SKM-1 treated with dmso at 0.1 percent for 144 hours (cell line): ENCODE data around the gene DRAM1.
"Not testable (repeated sequence)": the region's sequence is repeated elsewhere in the genome, so short reads cannot be mapped to it uniquely, and the experiment has no call there.

Source experiments
- DNase-seq: peaks from one replicate; lab custom pipeline; 2025; ENCODE audit not compliant: unreplicated experiment; lab: John Stamatoyannopoulos, UW

Gene DRAM1, protein sequence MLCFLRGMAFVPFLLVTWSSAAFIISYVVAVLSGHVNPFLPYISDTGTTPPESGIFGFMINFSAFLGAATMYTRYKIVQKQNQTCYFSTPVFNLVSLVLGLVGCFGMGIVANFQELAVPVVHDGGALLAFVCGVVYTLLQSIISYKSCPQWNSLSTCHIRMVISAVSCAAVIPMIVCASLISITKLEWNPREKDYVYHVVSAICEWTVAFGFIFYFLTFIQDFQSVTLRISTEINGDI

DNA sequence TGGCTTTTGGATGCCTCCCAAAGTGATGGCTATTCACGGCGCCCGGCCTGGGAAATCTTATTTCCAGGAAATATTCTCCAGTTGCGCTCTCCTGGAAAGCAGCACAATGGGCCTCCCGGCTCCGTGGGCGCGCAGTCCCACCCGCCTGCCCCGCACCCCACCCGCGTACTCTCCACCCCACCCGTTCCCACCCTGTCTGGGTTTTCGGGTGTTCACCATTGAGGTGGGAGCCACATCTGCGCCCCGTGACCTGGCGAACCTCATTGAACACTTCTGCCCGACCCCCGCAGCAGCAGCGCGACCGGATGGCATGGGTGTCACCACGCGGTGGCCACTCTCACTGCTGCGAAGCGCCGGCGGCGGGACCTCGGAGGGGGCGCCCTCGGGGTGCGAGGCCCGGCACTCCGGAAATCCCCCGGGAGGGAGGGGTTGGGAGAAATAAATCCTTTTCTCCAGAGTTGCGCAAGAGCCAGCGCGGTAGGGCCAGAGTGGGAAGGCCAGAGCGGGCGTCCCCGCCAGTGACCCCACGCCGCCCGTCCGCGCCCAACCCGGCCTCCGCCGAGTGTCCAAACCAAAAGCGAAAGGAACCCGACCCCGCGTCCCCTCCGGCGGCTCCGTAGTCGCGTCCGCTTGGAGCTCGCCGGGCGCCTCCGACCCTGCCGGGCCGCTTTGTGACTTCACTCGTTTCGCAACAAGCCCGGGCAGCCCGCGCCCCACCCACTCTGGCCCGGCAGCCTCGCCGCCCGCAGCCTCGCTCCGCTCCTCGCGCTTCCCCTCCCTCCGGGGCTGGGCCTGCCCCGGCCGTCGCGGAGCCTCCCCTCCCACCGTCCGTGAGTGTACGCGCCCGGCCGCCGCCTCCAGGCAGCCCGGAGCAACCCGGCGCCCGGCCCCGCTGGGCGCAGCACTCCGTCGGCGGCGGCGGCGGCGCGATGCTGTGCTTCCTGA lies at the start of gene DRAM1:
DRAM1 (plus strand) TSS at position 720 of the 945 bp plus-strand sequence; CDS start at position 930, 210 bp downstream.
- peak; percentile 61 for DNase-seq

DNA sequence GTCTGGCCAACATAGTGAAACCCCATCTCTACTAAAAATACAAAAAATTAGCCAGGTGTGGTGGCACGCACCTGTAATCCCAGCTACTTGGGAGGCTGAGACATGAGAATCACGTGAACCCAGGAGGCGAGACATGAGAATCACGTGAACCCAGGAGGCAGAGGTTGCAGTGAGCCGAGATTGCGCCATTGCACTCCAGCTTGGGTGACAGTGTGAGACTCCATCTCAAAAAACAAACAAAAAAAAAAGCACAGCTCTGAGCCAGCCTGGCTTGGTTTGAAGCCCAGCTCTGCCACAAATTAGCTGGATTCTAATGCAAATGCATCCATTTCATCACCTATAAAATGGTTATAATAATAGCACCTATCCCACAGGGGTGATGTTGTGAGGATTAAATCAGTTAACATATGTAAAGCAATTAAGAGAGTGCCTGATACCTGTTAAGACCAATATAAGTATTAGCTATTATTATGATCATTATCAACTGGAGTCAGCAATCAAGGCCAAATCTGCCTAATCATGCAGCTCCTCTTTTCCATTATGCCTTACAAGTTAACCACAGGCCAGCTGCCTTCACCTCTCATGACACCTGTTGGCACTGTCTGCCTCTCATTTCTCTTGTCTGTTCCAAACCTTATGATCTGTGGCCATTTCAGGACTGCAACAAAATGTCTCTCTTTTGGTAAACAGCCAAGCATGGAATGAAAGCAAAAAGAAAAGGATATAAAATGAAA lies 48.8 kb upstream of the DRAM1 start:
- DNase-seq: no peak

DNA sequence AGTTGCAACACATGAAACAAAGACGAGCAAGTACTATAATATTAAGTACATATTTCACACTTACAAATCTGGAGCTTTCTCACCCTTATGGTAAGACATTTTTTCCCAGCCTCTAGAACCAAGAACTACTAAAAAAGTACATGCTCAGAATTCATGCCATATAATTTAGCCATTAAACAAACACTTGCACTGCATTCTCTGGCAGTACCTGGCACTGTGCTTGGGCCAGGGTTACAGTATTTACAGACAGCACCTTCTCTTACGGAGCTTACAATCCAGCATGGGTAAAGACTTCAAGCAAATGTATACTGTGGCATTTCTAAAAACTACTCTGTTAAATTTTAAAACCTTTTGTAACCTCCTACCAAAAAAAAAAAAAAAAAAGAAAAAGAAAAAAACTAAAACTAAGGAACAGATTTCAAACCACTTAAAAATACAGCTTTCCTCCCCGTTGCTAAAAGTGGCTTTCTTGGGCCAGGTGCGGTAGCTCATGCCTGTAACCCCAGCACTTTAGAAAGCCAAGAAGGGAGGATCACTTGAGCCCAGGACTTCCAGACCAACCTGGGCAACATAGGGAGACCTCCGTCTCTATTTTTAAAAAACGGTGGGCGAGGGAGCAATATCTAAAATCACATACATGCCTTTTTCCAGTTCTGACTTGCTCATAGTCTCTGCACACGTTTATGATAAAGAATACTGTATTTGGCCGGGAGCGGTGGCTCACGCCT lies 47.6 kb upstream of the DRAM1 start:
- no peak for DNase-seq

DNA sequence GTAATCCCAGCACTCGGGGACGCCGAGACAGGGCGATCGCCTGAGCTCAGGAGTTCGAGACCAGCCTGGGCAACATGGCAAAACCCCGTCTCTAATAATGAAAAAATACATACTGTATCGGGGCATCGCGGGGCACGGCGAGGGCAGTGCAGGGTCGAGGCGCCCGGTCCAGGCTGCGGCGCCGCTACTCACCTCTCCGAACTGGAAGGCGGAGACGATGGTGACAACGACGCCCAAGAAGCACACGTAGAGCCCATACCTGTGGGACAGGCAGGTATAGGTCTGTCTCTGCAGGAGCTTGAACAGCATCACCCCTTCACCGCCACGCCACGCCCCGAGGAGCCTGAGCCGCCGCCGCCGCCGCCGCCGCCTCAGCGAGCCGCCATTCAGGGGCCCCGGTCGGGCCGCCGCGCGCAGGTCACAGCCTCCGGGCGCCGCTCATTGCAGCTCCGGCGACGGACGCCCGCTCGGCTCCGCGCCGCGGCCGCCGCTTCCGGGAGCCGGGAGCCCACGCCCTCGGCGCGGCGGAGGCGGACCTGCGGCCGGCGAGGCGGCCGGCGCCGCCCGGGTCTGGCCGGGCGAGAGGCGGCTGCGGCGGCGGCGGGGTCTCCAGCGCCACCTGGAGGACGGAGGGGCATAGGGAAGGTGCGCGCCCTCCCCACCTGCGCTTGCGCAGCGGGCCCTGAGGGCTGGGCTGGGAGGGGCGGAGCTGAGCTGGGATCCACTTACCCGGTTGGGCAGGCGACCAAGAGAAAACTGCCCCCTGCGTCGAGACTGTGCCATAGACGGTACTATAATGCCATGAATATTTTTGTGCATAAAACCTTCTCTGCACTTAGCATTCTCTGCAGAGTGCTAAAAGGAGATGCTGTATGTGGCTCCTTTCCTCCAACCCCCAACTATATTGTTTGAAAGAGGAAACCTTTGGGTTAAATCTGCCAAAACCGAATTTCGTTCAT lies 46.7 kb upstream of the DRAM1 start, which contains the start of gene GNPTAB:
GNPTAB (minus strand) TSS at position 593 of the 959 bp plus-strand sequence; CDS start at position 309, 284 bp downstream.
- DNase-seq: peak; percentile 55

DNA sequence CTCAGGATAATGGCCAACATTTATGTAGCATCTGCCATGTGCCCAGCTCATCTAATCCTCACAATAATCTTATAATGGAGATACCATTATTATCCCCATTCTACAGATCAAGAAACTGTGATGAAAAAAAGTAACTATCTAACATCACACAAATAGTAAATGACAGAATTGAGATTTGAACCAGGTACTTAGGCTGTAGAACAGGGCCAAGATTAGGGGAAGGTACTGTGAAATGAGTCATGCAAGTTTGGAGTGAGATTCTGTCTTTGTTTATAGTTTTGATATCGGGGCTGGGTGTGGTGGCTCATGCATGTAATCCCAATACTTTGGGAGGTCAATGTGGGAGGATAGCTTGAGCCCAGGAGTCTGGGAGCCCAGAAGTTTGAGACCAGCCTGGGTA lies 45.4 kb upstream of the DRAM1 start:
- no peak for DNase-seq

DNA sequence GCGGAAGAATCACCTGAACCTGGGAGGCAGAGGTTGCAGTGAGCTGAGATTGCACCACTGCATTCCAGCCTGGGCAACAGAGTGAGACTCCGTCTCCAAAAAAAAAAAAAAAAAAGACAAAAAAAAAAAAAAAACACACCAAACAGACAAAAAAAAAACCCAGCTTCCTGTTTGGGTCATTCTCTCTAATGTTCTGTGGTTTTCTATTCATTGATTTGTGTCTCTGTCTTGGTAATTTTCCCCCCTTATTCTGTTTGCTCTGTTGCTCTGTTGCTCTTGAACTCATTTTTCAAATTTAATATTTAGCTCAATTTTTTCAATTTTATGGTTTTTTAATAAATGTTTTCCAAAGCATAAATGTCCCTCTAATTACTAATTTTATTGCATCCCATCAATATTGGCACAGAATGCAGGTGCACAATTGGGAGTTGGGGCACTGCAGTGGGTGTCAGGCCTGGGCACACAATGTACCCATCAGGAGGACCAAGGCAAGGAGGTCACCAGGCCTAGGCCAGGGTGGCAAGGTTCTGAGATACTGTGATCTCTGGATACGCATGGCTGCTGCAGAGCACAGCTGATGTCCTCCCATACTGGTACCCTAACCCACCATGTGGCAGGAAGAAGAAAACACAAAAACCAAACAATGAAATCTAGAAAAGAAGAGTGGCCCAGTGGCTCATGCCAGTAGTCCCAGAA lies 38.6 kb upstream of the DRAM1 start:
- DNase-seq: no peak

DNA sequence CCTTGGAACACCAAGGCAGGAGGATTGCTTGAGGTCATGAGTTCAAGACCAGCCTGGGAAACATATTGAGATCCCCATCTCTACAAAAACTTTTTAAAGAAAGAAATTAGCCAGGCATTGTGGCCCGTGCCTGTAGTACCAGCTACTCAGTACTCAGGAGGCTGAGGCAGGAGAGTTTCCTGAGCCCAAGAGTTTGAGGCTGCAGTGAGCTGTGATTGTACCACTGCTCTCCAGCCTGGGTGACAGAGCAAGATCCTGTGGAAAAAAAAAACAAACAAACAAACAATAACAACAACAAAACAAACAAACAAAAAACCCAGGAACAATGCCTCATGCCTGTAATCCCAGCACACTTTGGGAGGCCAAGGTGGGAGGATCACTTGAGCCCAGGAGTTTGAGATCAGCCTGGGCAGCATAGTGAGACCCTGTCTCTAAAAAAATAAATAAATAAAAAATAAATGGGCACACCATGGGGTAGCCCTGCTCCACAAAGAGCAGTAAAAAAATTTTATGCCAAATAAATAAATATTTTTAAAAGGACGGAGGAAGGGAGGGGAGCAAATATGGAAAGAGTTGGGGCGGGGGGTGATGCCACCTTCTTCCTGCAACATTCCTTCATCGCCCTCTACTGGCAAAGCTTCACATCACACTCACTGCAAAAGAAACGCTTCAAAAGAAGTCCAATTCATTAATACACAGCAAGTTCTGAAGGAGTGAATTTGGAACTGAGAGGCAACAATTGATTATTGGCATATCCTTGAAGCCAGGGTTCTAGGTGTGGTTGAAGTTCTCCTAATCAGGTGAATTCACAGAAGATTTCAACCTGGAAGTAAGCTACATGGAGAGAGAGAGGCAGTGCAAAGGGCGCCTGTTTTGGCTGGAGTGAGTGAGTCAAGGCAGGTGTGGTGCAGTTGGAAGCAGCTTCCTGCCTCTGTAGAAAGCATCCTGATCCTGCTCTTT lies 37.8 kb upstream of the DRAM1 start:
- no peak for DNase-seq

DNA sequence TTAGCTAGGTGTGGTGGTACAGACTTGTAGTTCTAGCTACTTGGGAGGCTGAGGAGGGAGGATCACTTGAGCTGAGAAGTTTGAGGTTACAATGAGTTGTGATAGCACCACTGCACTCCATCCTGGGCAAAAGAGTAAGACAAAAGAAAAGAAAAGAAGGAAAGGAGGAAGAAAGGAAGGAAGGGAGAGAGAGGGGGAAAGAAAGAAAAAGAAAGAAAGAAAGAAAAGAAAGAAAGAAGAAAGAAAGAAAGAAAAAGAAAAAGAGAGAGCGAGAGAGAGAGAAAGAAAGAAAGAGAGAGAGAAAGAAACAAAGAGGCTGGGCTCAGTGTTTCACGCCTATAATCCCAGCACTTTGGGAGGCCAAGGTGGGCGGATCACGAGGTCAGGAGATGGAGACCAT lies 36.3 kb upstream of the DRAM1 start:
- DNase-seq: no peak

DNA sequence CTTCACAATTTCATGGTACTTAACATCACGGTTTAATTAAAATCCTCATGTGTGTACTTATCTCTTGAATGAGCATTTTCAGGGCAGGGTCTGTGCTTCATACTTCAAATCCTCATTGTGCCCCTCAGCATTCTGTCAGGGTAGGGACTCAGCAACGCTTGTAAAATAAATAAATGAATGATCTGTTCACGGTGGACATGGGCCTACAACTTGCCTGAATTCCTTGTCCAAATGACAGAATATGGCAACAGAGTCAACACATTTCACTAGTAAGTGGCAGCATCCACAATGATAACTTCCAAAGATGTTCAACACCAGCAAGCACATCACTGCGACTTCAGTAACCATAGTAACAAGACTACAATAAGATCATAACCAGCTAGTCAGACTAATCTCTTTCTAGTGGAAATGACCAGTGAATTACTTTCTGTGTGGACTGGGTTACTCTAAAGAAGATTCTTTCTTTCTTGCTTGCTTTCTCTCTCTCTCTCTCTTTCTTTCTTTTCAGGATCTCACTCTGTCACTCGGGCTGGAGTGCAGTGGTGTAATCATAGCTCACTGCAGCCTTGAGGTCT lies 32.2 kb upstream of the DRAM1 start:
- no peak for DNase-seq

DNA sequence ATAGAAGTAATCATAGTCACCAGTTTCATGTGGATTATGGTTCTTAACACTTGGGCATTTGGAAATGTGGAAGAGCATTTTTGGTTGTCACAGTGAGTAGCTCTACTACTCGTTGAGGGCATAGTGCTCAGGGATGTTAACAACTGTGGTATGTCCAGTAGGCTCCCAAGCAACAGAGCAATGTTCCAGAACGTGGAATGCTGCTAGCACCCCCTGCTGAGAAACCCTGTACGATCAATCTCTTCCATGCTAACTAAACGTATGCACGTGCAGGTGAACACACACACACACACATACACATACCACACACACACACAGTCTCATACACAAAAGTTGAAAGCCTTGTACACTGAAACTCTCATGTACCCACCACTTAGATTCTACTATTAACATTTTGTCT lies 30.1 kb upstream of the DRAM1 start:
- DNase-seq: no peak

DNA sequence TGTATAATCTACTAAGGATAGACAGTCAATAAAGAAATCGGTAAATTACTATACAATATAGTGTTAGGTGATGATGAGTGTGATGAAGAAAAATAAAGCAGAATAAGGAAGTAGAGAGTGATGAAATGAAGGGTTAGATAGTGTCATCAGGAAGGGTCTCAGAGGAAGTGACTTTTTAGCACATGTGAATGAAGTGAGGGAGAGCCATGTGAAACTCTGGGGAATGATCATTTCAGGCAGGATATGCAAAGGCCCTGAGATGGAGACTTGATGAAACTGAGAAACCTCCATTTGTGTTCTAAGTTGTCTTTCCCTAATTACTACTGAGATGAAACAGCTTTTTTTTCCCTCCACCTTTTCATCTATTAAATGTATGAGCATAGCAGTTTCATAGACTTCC lies 27.2 kb upstream of the DRAM1 start:
- DNase-seq: peak; percentile 65

DNA sequence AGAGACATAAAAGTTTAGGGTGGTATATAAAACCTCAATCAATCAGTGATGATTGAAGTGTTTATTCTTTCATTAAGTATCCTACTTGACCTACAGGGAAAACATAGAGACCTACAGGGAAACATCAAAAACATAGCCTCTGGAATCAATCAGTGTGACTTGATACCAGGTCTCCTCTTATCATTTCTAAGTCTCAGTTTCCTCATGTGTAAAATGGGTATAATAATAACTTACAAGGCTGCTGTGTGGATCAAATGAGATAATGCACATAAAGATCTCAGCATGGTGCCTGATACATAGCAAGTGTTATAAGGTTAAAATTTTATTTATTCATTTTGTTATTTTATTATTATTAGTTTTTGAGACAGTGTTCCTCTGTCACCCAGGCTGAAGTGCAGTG lies 24.4 kb upstream of the DRAM1 start:
- no peak for DNase-seq

DNA sequence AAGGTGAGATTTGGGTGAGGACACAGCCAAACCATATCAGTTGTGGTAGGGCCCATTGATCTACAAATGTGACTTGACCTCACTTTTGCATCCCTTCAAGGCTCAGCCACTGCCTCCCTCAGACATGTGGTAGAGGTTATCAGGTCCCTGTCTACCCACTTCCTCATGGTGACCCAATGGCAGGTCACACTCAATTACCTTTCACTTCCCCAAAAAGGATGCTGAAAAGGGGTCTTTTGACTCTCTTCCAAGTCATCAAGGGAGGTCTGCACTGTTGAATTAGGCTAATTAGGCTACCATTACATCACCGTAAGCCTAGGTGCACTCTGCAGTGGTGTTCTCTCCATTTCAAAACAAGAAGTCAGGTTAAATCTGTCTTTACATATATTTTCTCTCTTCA lies 22.6 kb upstream of the DRAM1 start:
- peak; percentile 31 for DNase-seq

DNA sequence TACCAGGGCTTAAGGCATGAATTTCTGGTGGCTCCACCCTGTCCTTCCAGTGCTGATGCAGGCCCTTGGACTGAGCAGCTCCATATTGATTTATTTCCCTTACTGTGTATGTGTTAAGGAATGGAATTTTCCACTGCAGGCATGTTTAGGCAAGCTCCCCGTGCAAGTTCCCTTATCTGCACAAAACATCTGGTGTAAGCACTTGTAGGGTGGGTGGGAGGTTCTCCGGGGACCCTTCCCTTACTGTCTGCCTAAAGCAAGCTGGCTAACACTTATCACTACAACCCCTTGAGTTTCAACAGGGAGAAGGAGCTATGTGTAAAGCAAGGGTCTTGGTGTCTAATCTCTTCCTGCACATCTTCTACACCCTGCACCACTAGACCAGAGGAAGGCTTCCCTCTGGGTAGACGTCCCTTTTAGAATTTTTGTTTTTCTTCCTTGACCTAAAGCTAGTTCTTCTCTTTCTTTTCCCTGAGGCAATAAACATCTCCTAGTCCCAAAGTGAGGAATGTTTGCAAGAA lies 22.0 kb upstream of the DRAM1 start:
- no peak for DNase-seq

DNA sequence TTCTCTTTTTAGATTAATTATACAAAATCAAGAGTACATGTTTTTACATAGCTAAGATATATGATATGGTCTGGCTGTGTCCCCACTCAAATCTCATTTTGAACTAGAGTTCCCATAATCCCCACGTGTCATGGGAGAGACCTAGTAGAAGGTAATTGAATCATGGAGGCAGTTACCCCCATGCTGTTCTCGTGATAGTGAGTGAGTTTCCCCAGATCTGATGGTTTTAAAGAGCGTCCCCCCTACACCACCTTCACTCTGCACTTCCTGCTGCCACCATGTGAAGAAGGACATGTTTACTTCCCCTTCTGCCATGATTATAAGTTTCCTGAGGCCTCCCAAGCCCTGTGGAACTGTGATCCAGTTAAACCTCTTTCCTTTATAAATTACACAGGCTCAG lies 21.4 kb upstream of the DRAM1 start:
- DNase-seq: no peak

DNA sequence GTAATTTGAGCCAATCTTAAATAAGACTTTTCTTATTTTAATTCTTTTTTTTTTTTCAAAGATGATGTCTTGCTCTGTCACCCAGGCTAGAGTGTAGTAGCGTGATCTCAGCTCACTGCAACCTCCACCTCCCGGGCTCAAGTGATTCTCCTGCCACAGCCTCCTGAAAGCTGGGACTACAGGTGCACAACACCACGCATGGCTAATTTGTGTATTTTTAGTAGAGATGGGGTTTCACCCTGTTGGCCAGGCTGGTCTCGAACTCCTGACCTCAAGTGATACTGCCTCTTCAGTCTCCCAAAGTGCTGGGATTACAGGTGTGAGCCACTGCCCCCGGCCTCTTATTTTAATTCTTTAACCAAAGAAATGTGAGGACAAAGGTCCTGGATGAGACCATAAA lies 20.8 kb upstream of the DRAM1 start:
- DNase-seq: not testable (repeated sequence)

DNA sequence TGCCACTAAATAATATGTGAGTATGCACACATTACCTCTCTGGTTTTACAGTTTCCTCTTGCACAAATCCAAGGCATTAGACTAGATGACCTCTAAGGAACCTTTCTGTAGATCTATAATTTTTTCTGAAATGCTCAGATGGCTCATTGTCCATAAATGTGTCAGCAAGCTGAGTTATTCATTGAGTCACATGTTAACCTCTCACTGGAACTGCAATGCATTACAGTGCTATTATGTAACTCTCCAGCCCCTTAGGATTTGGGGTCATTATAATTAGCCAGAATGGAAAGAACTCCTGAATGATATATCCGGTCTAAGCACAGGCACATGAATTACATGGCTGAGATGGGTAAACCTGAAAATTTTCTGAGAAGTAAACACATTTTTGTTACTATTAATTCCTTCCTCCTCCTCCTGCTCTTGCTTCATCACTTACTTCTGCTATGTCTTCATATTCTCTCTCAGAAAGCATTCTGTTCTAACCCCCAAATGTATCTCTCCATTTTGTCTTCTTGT lies 20.3 kb upstream of the DRAM1 start:
- peak; percentile 61 for DNase-seq
